DMS153 (cell line): ENCODE results near the gene CDK5RAP2.
"Not testable (repeated sequence)": the region's sequence is repeated elsewhere in the genome, so short reads cannot be mapped to it uniquely, and the experiment has no call there.

ENCODE experiments used
- DNase-seq: peaks from one replicate; lab custom pipeline; 2025; lab: John Stamatoyannopoulos, UW

CDK5RAP2 gene

GRCh38 chr9:120464887-120465421, 115.0 kb downstream of the CDK5RAP2 start:
- DNase-seq, result no peak

DNA sequence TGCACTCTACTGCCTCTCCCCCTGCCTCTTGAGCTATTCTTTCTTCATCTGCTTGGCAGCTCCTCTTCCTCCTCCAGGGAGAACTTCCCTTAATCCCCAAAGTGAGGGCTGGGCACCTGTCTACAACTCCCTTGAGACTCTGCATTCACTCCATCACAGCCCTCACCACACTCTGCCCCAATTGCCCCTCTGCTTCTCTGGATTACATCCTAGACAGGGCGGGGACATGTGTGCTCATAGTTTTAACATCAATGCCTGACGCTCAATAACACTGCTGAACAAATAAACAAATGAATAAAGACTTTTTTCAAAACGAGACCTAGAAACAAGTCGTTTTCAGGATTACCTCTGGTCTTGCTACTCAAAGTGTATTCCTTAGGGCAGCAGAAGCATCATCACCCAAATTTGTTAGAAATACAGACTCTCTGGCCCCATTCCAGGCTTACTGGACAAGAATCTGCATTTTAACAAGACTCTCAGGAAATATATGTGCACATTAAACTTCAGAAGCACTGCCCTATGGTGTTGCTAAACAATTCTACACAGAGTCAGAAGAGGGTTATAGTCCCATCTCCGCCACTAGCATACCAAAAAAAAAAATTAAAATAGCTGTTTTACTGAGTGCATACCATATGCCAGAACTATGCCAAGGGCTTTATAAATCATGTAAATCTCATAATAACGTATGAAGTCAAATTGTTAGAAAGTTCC, 115.6 kb downstream of the CDK5RAP2 start:
- DNase-seq, result no peak

GRCh38 chr9:120463765-120464164, 116.2 kb downstream of the CDK5RAP2 start:
- no peak for DNase-seq

DNA sequence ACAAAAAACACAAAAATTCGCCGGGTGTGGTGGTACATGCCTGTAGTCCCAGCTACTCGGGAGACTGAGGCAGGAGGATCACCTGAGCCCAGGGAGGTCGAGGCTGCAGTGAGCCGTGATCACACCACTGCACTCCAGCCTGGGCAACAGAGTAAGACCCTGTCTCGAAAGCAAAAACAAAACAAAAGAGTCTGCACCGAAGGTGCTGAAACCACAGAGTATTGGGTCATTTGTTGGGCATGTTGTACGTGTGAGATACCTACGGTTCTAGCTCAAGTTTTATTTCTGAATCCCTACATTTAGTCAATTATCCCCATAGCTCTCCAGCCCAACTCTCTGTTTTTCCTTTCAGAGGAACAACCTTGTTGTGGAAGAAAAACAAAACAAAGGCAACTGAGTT, 118.3 kb downstream of the CDK5RAP2 start:
- DNase-seq, result not testable (repeated sequence)

DNA sequence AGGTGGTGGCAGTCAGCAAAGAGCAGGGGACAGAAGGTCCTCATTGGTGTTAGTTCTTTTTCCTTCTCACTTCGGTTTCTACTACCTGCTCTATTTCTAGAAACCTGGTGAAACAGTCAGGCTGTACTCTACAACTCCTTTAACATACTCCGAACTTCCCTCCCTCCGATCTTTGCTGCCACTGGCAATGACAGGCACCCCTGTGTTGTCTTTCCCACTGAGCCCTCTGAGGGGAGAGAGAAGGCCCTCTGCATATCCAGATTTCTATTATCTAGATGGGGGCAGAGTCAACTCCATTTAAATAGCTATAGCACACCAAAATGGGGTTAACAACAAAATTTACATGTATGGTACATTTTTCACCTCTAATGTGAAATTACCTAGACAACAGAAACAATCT, 123.7 kb downstream of the CDK5RAP2 start:
- DNase-seq, result no peak

DNA sequence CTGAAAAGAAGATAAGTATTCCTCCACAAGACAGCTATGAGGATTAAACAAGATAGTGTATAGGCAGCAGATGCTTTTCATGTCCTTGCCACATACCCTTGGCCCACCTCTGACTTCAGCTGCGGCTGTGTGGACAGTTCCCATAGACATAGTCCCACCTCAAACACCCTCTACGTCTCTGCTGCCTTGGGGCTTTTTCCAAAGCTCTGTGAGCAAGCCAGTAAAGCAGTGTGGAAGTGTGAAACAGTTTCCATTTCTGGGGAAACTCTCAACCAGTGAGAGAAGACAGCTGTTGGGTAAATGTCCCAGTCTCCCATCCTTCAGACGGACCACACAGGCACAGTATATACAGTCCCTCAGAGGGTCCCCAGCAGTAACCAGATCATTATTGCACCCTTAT, 125.5 kb downstream of the CDK5RAP2 start:
- DNase-seq, result no peak

DNA sequence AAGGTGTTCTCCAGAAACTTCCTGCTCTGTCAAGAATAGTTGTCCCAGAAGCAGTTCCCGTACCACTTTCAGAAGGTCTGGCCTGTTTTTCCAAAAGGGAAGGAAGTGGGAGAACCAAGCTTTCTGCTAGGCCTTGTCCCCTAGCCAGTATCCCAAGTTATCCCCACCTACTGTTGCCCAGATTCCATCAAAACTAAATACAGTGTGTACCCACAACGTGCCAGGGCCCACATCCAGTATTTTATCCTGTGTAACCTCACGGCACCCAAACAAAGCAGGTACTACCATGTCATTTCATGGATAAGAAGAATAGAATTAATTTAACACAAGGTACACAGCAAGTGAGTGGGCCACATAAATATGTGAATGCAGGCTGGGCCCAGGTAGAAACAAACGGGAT, 126.2 kb downstream of the CDK5RAP2 start:
- DNase-seq, result no peak

DNA sequence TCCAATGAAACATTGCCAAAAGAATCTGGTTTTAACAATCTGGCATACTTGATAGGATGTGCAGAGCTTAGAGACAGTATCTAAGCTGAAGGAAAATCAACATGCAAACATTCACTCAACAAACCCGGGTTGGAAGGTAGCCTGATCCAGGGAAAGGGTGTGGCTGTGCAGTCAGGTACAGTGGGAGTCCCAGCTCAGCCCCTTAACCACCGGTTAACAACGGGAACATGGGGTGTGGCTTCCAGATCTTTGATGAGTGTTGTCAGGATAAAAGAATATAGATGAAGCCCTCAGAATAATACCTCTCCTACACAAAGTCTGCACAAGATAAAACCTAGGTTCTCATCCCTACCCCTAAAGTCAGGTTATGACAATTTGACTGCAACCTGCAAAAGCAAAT, 127.3 kb downstream of the CDK5RAP2 start:
- DNase-seq, result no peak

DNA sequence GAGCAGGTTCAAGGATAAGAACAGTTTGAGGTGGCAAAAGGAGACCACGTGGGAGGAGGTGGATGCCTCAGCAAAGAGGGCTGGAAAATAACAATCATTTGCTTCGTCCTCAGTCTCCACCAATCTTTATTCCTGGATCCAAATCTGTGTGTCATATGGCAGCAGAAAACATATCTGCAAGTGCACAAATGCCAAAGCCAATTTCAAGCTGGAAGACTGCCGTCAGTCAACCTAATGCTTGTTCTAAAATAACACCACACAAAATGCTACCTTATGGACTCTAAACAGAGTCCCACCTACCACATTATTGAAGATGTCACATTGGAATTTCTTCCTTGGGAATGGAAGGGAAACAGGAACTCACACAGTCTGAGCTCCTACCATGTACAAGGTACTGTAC, 129.1 kb downstream of the CDK5RAP2 start:
- DNase-seq, result no peak

DNA sequence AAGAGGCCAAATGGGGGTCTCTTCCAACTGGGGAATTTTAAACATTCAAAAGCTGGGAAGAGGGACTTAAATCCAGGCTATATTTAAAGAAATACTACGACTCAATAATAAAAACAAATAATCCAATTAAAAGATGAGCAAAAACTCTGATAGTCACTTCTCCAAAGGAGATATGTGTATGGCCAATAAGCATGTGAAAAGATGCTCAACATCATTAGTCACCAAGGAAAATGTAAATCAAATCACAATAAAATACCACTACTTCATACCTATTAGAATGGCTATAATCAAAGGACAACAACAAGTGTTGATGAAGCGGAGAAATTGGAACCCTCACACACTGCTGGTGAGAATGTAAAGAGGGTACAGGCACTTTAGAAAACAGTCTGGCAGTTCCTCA, 130.4 kb downstream of the CDK5RAP2 start:
- DNase-seq, result no peak

GRCh38 chr9:120447959-120448500, 131.9 kb downstream of the CDK5RAP2 start:
- DNase-seq, result no peak

DNA sequence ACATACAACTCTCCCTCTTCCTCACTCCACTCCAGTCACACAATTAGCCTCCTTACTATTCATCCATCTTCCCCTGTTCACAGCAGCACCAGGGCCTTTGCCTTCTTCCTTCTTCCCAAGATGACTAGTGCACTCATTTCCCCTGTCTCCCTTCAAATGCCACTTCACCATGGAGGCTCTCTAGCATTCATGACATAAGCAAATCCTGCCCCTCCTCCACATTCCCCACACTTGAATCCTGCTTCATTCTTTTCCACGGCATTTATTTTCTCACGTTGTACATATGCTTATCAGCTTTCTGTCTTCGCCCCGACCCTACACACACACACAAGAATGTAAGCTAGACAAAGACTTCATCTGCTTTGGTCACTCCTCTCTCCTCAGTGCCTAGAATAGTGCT, 133.3 kb downstream of the CDK5RAP2 start:
- no peak for DNase-seq

DNA sequence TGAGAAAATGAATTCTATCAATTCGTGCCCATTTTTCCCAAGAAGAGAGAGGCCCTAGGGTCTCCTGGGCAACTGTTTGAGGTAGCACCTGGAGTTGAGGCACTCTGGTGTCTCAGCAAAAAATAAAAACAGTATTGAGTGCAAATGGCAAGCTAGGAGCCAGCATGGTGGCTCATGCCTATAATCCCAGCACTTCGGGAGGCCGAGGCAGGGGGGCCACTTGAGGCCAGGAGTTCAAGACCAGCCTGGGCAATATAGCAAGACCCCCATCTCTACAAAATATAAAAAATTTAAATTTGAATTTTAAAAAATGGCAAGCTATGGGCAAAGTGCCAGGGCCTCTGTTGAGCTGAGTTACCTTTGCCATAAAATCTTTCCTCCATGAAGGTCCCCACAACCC, 136.0 kb downstream of the CDK5RAP2 start:
- no peak for DNase-seq

DNA sequence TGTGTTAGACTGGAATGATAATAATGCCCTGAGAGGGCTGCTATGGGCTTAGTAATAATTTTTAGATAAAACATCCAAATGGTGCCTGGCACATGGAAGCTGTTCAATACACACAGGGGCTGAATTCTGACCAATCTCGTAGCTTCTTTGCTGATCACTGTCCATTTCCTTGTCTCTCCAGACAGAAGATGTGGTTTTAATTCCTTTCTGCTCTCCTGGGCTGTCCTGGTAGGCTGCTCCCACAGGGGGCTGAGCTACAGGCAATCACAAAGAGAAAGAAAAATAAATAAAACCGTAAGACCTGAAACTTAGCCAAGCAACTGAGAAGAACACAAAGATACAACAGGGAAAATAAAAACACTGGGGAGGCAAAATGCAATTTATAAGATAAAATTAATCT, 136.5 kb downstream of the CDK5RAP2 start:
- DNase-seq, result no peak

- DNase-seq, result no peak
Observed at GRCh38 chr9:120442308-120442995, 137.5 kb downstream of the CDK5RAP2 start.

GRCh38 chr9:120441426-120442307, 138.3 kb downstream of the CDK5RAP2 start:
- no peak for DNase-seq

GRCh38 chr9:120440791-120441190, 139.2 kb downstream of the CDK5RAP2 start:
- DNase-seq, result no peak

DNA sequence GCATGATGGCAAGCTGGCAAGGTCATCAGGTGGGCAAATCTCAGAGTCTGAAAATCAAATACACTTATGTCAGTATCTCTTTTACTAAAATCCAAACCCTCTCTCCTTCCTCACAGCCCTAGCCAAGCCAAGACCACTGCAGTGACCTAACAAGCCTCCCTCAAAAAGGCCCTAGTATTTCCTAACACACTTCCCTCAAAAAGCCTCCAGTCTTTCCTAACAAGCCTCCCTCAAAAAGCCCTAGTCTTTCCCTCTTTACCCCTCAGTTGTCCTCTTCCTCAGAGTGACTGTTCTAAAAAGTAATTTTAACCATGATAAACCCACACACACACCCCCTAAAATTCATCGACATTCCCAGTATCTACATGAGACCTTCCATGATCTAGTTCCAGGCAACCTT, 140.0 kb downstream of the CDK5RAP2 start:
- DNase-seq, result no peak

DNA sequence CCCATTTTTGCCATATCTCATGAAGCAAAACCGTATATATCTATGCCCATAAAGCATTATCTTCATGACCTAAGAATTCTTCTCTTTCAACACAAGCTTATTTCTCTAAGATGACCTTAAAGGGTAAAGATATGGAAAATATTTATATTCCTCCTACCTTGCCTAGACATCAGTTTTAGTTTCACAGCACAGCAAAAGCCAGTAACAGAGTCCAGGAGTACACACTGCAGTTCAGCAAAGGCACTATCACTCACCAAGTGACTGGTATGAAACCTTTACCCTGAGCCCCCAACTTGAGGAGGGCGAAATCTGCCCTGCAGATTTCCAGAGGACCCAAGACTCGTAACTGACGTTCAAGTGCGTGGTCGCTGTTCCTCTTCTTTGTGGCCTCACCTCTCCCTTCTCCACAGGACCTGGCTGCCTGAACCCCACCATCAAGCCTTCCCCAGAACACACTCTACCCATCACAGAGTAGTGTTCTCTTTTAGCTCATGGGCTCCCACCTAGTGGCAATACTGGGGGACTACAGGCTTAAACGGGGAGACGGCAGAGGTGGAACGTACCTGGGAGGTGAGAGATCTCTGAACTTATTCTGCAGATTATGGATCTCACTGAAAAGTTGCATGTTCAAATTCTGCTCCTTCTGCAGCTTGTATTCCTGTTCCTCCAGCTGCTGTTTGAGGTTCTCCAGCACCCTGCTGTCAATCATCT, 141.0 kb downstream of the CDK5RAP2 start:
- DNase-seq, result no peak

DNA sequence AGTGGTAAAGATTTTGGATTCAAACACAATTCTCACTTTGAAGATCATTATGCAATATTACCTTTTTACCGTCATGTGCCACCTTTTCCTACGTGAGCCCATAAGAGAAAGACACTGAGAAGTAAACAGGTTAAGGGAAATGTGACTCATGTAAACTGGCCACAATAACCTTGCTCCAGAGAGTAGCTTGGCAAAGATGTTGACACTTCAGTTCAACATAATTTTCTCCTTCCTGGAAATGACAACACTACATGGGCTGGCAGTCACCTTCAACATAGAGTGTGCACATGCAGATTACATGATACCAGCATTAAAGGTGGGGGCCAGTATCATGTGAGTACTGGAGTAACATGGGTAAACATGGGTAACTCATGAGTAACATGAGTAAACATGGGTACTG, 141.9 kb downstream of the CDK5RAP2 start:
- peak; percentile 21 for DNase-seq

GRCh38 chr9:120436983-120437475, 142.9 kb downstream of the CDK5RAP2 start:
- DNase-seq, result no peak
